Progenitor cell of endocrine pancreas (in vitro differentiated cells): ENCODE measurements around the gene CTSH. TPM values are rescaled to one million over a fixed set of nuclear protein-coding genes. Genes with fewer than 3 reads are reported as not detected.

ENCODE experiments used
- DNase-seq: peaks from one replicate; pipeline ENCODE4 v3.0.0; 2021; ENCODE audit warnings: low spot score; ENCODE audit not compliant: unreplicated experiment
- H3K27ac Mint-ChIP-seq: 2 replicates; pipeline ENCODE4 v1.8.0; 2021; ENCODE audit warnings: mild to moderate bottlenecking, moderate library complexity, mixed read lengths
- H3K27me3 Mint-ChIP-seq: 2 replicates; pipeline ENCODE4 v1.8.0; 2021; ENCODE audit warnings: mixed read lengths
- H3K36me3 Mint-ChIP-seq: 2 replicates; pipeline ENCODE4 v1.8.0; 2022; ENCODE audit warnings: mixed read lengths; ENCODE audit not compliant: insufficient read depth
- H3K4me1 Mint-ChIP-seq: 2 replicates; pipeline ENCODE4 v1.8.0; 2021; ENCODE audit warnings: low read depth, mixed read lengths
- H3K4me3 Mint-ChIP-seq: 2 replicates; pipeline ENCODE4 v1.8.0; 2021; ENCODE audit warnings: low read depth, mild to moderate bottlenecking, moderate library complexity, mixed read lengths
- H3K9me3 Mint-ChIP-seq: 2 replicates; pipeline ENCODE4 v1.8.0; 2021; ENCODE audit warnings: low read depth, mixed read lengths
- total RNA-seq: library from RNA; stranded (reverse); gene quantifications from 2 replicates; pipeline ENCODE4 v1.2.1, GENCODE V29; 2021
- TF ChIP-seq, protein P1 (sequence below): fragments of 200-600 bp; sonication (generic); IDR thresholded peaks from one replicate; pipeline ENCODE4 v1.5.0; 2021; ENCODE audit warnings: antibody characterized with exemption, mild to moderate bottlenecking; ENCODE audit not compliant: unreplicated experiment

The CTSH gene
- total RNA-seq, 1 donor from 2014 or later: 56.4 TPM

DNA sequence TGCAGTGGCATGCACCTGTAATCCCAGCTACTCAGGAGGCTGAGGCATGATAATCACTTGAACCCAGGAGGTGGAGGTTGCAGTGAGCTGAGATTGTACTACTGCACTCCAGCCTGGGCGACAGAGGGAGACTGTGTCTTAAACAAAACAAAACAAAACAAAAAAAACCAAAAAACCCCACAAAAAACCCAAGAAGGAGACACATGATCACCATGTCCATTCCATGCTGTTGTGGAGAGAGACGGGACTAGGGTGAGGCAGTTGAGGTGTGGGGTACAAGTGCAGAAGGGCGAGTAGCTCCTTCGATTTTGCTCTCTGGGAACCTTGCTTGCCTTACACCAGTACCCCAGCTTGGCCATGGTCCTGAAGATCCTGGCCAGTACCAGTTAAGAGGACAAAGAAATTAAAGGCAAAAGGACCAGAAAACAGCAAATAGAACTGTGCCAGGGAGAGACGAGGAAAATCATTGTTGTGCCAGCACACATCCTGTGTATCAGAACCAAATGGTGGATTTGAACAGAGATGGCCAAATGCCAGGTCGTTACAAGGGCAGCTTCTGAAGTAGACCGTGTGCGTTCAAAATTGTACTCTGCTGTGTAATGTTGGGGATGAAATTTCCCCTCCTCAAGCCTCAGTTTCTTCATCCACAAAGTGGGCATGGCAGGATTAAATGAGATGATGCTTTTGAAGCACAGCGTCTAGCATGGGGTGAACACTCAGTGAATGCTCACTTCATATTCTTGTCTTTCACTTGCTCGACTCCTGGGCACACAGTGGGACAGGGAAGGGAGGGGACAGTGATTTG is 42.9 kb upstream of the CTSH start:
- Mint-ChIP-seq H3K4me3 (no peak overlapping the region), H3K9me3 (no peaks in the 10 kb centered on the region), H3K27me3 (peaks cover 21% of the 10 kb centered on the region), H3K27ac (peak overlapping the region; percentile 73), H3K4me1 (peaks cover 3% of the 10 kb centered on the region), H3K36me3 (no peaks in the 10 kb centered on the region)
- TF ChIP-seq, protein P1, sequence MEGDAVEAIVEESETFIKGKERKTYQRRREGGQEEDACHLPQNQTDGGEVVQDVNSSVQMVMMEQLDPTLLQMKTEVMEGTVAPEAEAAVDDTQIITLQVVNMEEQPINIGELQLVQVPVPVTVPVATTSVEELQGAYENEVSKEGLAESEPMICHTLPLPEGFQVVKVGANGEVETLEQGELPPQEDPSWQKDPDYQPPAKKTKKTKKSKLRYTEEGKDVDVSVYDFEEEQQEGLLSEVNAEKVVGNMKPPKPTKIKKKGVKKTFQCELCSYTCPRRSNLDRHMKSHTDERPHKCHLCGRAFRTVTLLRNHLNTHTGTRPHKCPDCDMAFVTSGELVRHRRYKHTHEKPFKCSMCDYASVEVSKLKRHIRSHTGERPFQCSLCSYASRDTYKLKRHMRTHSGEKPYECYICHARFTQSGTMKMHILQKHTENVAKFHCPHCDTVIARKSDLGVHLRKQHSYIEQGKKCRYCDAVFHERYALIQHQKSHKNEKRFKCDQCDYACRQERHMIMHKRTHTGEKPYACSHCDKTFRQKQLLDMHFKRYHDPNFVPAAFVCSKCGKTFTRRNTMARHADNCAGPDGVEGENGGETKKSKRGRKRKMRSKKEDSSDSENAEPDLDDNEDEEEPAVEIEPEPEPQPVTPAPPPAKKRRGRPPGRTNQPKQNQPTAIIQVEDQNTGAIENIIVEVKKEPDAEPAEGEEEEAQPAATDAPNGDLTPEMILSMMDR: no peak
- no peak for DNase-seq

DNA sequence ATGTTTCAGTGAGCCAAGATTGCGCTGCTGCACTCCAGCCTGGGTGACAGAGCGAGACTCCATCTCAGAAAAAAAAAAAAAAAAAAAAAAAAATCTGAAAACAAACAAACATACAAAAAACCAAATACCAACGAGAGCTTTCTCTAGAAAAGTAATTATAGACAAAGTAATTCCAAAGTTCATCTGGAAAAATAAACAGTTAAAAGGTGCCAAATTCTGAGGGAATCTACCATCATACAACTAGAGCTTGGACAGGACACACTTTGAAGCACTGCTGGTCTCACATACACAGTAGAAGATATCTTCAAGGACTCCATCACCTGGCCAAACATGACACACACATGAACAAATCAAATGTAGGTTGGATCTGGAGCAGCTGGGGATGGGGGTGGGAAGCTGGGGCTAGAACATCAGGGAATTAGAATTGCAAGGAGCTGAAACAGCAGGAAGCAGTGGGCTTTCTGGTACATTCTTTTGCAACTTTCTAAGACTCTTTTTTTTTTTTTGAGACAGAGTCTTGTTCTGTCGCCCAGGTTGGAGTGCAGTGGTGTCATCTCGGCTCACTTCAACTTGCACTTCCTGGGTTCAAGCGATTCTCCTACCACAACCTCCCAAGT is 41.1 kb upstream of the CTSH start:
- H3K4me3 Mint-ChIP-seq: no peak overlapping the region
- no peak for DNase-seq
- no peak overlapping the region for H3K27ac Mint-ChIP-seq
- no peaks in the 10 kb centered on the region for H3K9me3 Mint-ChIP-seq
- H3K36me3 Mint-ChIP-seq: no peaks in the 10 kb centered on the region
- H3K27me3 Mint-ChIP-seq: peaks cover 18% of the 10 kb centered on the region
- H3K4me1 Mint-ChIP-seq: peaks cover 3% of the 10 kb centered on the region
- TF ChIP-seq, protein P1: no peak

DNA sequence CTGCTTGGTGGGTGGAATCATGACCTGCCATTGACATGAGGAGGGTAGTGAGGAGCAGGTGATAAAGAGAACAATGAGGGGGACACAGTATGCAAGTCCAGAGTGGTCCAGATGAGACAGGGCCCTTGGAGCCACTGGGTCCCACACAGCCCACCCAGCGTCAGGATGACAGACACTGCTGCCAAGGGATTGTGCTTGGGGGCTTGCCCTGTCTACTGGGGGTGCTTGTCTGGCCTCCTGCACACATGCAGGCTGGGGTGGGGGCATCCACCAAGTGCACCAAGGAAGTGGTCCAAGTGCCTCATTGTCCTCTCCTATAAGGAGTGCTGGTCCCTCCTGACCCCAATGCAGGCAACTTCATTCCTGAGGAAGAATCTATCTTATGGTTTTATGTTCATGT is 39.2 kb upstream of the CTSH start:
- no peak for DNase-seq
- Mint-ChIP-seq H3K4me3 (no peak overlapping the region), H3K27me3 (peaks cover 7% of the 10 kb centered on the region), H3K9me3 (no peaks in the 10 kb centered on the region), H3K36me3 (no peaks in the 10 kb centered on the region), H3K4me1 (peaks cover 3% of the 10 kb centered on the region), H3K27ac (no peak overlapping the region)
- TF ChIP-seq, protein P1: no peak

DNA sequence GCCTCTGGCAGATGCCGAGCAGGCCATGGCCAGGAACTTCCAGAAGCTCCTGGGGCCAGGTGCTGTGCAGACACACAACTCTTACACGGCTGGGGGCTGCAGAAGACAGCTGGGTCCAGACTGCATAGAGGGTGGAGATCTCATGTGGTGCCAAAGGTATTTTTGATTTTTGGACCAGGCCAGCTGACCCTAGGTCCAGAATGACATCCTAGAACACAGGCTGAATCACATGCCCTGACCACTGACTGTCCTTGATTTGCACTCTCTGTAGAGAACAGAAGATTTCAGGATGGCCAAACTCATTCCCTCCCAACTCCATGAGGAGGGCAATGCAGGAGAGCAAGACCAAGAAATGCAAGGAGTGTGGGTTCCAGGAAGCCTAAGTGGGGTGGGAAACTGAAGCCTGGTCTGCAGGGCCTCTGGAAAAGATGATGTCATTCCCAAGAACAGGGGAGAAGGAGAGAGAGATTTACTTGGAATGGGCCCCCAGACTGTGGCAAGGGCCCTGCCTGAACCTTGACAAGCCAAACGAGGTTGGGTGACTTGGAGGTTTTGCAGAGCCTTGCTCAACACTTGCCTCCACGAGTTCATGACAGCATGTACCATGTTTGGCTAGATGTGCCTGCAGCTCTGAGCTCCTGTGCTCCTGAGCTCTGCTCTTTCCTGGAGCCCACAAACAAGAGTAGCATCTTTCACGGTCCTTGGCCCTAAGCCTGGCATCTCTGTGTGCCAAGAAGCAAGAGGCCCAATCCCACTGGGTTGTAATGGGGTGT is 38.5 kb upstream of the CTSH start:
- TF ChIP-seq, protein P1: no peak
- H3K4me3 Mint-ChIP-seq: no peak overlapping the region
- H3K4me1 Mint-ChIP-seq: no peaks in the 10 kb centered on the region
- H3K36me3 Mint-ChIP-seq: no peaks in the 10 kb centered on the region
- H3K9me3 Mint-ChIP-seq: no peaks in the 10 kb centered on the region
- no peak overlapping the region for H3K27ac Mint-ChIP-seq
- DNase-seq: no peak
- peaks cover 4% of the 10 kb centered on the region for H3K27me3 Mint-ChIP-seq

DNA sequence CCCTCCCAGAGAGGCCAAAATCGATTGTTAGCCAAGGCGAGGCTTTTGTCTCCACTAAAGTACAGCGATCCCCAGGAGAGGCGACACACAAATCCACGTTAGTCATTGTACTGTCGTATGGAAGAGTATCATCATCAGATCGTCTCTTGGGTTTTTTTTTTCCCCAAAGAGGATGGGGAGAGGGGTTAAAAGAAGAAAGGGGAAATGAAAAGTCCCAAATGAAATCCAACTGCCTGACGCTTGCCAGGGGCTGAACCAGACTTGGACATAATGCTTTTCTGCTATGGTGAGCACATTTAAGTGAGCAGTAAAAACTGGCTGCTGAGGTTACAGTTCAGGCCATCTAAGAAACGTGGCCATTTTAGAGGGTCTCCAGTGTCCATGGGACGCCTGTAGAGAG is 37.9 kb upstream of the CTSH start:
- Mint-ChIP-seq H3K27ac (no peak overlapping the region), H3K4me1 (no peaks in the 10 kb centered on the region), H3K36me3 (no peaks in the 10 kb centered on the region), H3K4me3 (no peak overlapping the region), H3K27me3 (peaks cover 4% of the 10 kb centered on the region), H3K9me3 (no peaks in the 10 kb centered on the region)
- TF ChIP-seq, protein P1: no peak
- no peak for DNase-seq
